HCT116 (cell line): ENCODE measurements around the gene MBTD1. TPM values are rescaled to one million over a fixed set of nuclear protein-coding genes. Genes with fewer than 3 reads are reported as not detected.

ENCODE experiments used
- ATAC-seq: fragments of 200-7000 bp; cut with Tn5 transposase; 2 replicates; pipeline ENCODE4 v1.9.1; 2020; ENCODE audit warnings: mild to moderate bottlenecking, moderate library complexity
- BruUV-seq: library from RNA; stranded (reverse); fragments of 400-500 nt; replicated peaks from 2 replicates; lab custom pipeline; 2021; lab: Mats Ljungman, UMichigan
- CTCF ChIA-PET: fragments of 300-600 bp; sonication (Branson Sonifier 250); formaldehyde crosslinking; loops from one replicate; lab custom pipeline; 2021; ENCODE audit warnings: antibody characterized with exemption; lab: Charles Lee
- POLR2A ChIA-PET: fragments of 300-600, 350-600 bp; sonication (Branson Sonifier 250); formaldehyde crosslinking; loops from one replicate; lab custom pipeline; 2021; ENCODE audit warnings: antibody characterized with exemption; lab: Charles Lee
- RAD21 ChIA-PET, 2 experiments: fragments of 300-600 bp; sonication (Branson Sonifier 250); formaldehyde crosslinking; loops; one replicate each; lab custom pipeline; 2023; ENCODE audit warnings: low total read pairs in 2 of 2; ENCODE audit not compliant: uncharacterized antibody in 2 of 2, unreplicated experiment in 2 of 2, low non-redundant PET in 1 of 2; lab: Charles Lee
- DNase-seq: peaks from one replicate; pipeline ENCODE4 v3.0.0-alpha.2; 2010; ENCODE audit warnings: low read depth, low spot score
- H2AFZ ChIP-seq: fragments of 200-600 bp; shearing (Covaris generic), sonication (generic); 2 replicates; pipeline ENCODE4 v1.6.1; 2017; ENCODE audit warnings: low read depth, mixed run types, mixed read lengths, antibody characterized with exemption, low read length; ENCODE audit not compliant: poor library complexity, severe bottlenecking
- H3K27ac ChIP-seq: 2 replicates; pipeline ENCODE4 v1.5.1; 2012; ENCODE audit warnings: low read depth, low read length
- H3K27me3 ChIP-seq: fragments of 200-600 bp; sonication (generic); 2 replicates; pipeline ENCODE4 v1.6.1; 2016; ENCODE audit warnings: mixed run types, low read length, mixed read lengths; ENCODE audit not compliant: insufficient read depth
- H3K36me3 ChIP-seq, 2 experiments: fragments of 200-500 bp in 1 of 2; fragments of 200-600 bp in 1 of 2; sonication (Bioruptor generic) in 1 of 2; sonication (generic) in 1 of 2; 2 replicates each; pipeline versions ENCODE4 v1.5.1 to v1.6.1; 2014 to 2016; ENCODE audit warnings: low read length in 2 of 2, inconsistent platforms in 1 of 2, mixed read lengths in 1 of 2, mixed run types in 1 of 2; ENCODE audit not compliant: insufficient read depth in 2 of 2, control insufficient read depth in 1 of 2
- H3K4me1 ChIP-seq, 2 experiments: fragments of 200-600 bp in 1 of 2; sonication (generic) in 1 of 2; 2 replicates each; pipeline versions ENCODE4 v1.5.1 to v1.6.1; 2012 to 2017; ENCODE audit warnings: low read length in 2 of 2, inconsistent platforms in 1 of 2, mild to moderate bottlenecking in 1 of 2, mixed read lengths in 1 of 2, mixed run types in 1 of 2, moderate library complexity in 1 of 2; ENCODE audit not compliant: insufficient read depth in 2 of 2, control insufficient read depth in 1 of 2
- H3K4me2 ChIP-seq: fragments of 200-600 bp; sonication (generic); 2 replicates; pipeline ENCODE4 v1.6.1; 2017; ENCODE audit warnings: mixed run types, low read length, mixed read lengths
- H3K4me3 ChIP-seq, 2 experiments: fragments of 200-600 bp in 1 of 2; sonication (generic) in 1 of 2; replicated peaks in 1 of 2; 2 replicates each; pipeline ENCODE4 v1.5.1; 2011 to 2016; ENCODE audit warnings: low read length in 2 of 2, control low read depth in 1 of 2, low read depth in 1 of 2, mild to moderate bottlenecking in 1 of 2, mixed read lengths in 1 of 2, mixed run types in 1 of 2
- H3K79me2 ChIP-seq: fragments of 200-600 bp; sonication (generic); 2 replicates; pipeline ENCODE4 v1.6.1; 2017; ENCODE audit warnings: mild to moderate bottlenecking, mixed run types, low read length, moderate library complexity, mixed read lengths; ENCODE audit not compliant: insufficient read depth
- H3K9ac ChIP-seq: fragments of 200-600 bp; sonication (generic); 2 replicates; pipeline ENCODE4 v1.6.1; 2016; ENCODE audit warnings: low read length, mixed read lengths
- H3K9me2 ChIP-seq: fragments of 200-600 bp; sonication (generic), shearing (Covaris generic); 2 replicates; pipeline ENCODE4 v1.6.1; 2017; ENCODE audit warnings: mixed run types, mild to moderate bottlenecking, moderate library complexity; ENCODE audit not compliant: insufficient read depth
- H3K9me3 ChIP-seq, 2 experiments: fragments of 200-500 bp in 1 of 2; fragments of 200-600 bp in 1 of 2; sonication (Bioruptor generic) in 1 of 2; sonication (generic) in 1 of 2; 2 replicates each; pipeline ENCODE4 v1.6.1; 2014 to 2017; ENCODE audit warnings: low read length in 2 of 2, mixed read lengths in 2 of 2, inconsistent platforms in 1 of 2, low read depth in 1 of 2, mild to moderate bottlenecking in 1 of 2, mixed run types in 1 of 2, moderate library complexity in 1 of 2; ENCODE audit not compliant: control insufficient read depth in 1 of 2, insufficient read depth in 1 of 2
- H4K20me1 ChIP-seq: fragments of 200-600 bp; sonication (generic), shearing (Covaris generic); 2 replicates; pipeline ENCODE4 v1.6.1; 2017; ENCODE audit warnings: mixed run types, mild to moderate bottlenecking, moderate library complexity; ENCODE audit not compliant: insufficient read depth
- ATF3 ChIP-seq: IDR thresholded peaks from 2 replicates; pipeline ENCODE4 v1.6.1; 2012
- CBX3 ChIP-seq: IDR thresholded peaks from 2 replicates; pipeline ENCODE4 v1.6.1; 2012; ENCODE audit warnings: low read depth
- CTCF ChIP-seq, 3 experiments: fragments of 200-600 bp in 1 of 3; sonication (generic) in 1 of 3; IDR thresholded peaks in 2 of 3; conservative IDR thresholded peaks in 1 of 3; 2 replicates each; pipeline ENCODE4 v1.5.1; 2012 to 2017; ENCODE audit warnings: low read depth in 2 of 3, low read length in 2 of 3, antibody characterized with exemption in 1 of 3, borderline replicate concordance in 1 of 3, control low read depth in 1 of 3, mild to moderate bottlenecking in 1 of 3, mixed read lengths in 1 of 3, mixed run types in 1 of 3, moderate library complexity in 1 of 3; ENCODE audit not compliant: insufficient read depth in 1 of 3
- ELF1 ChIP-seq: IDR thresholded peaks from 2 replicates; pipeline ENCODE4 v1.6.1; 2012; ENCODE audit warnings: low read depth, borderline replicate concordance
- JUND ChIP-seq: IDR thresholded peaks from 2 replicates; pipeline ENCODE4 v1.6.1; 2012
- RAD21 ChIP-seq: IDR thresholded peaks from 2 replicates; pipeline ENCODE4 v1.6.1; 2012; ENCODE audit warnings: low read depth, mild to moderate bottlenecking
- SP1 ChIP-seq: IDR thresholded peaks from 2 replicates; pipeline ENCODE4 v1.6.1; 2012; ENCODE audit warnings: low read depth
- TCF7L2 ChIP-seq: IDR thresholded peaks from 2 replicates; pipeline ENCODE4 v1.7.0; 2011; ENCODE audit warnings: borderline replicate concordance, inconsistent platforms; ENCODE audit not compliant: insufficient read depth, insufficient read length; ENCODE audit errors: extremely low read depth
- YY1 ChIP-seq: IDR thresholded peaks from 2 replicates; pipeline ENCODE4 v1.6.1; 2011; ENCODE audit warnings: low read length, low read depth, moderate library complexity, mild to moderate bottlenecking; ENCODE audit not compliant: insufficient replicate concordance; ENCODE audit errors: extremely low read depth
- ZFX ChIP-seq: fragments of 450-650 bp; IDR thresholded peaks from 2 replicates; pipeline ENCODE4 v1.6.1; 2017
- ZNF274 ChIP-seq: fragments of 200-500 bp; sonication (Bioruptor generic); IDR thresholded peaks from 2 replicates; pipeline ENCODE4 v1.6.1; 2014; ENCODE audit warnings: mild to moderate bottlenecking, low read depth, low read length, inconsistent platforms
- intact Hi-C: fragments of 100-400 bp; cut with micrococcal nuclease; formaldehyde crosslinking; loops from 2 replicates; pipeline ENCODE4 v1.10.0; 2022
- total RNA-seq: library from RNA; stranded (reverse); gene quantifications from one replicate; pipeline ENCODE4 v1.2.1, GENCODE V29; 2021; ENCODE audit not compliant: unreplicated experiment
- TF ChIP-seq, protein P1 (sequence below): IDR thresholded peaks from 2 replicates; pipeline ENCODE4 v1.6.1; 2011; ENCODE audit warnings: mild to moderate bottlenecking, low read length, moderate library complexity; ENCODE audit not compliant: insufficient replicate concordance; ENCODE audit errors: extremely low read depth
- TF ChIP-seq, protein P2 (sequence below): IDR thresholded peaks from 2 replicates; pipeline ENCODE4 v1.6.1; 2012
- TF ChIP-seq, protein P3 (sequence below): IDR thresholded peaks from 2 replicates; pipeline ENCODE4 v1.6.1; 2012; ENCODE audit warnings: low read depth

The MBTD1 gene
- total RNA-seq, 1 experiment from 2014 or later: 27.3 TPM

DNA sequence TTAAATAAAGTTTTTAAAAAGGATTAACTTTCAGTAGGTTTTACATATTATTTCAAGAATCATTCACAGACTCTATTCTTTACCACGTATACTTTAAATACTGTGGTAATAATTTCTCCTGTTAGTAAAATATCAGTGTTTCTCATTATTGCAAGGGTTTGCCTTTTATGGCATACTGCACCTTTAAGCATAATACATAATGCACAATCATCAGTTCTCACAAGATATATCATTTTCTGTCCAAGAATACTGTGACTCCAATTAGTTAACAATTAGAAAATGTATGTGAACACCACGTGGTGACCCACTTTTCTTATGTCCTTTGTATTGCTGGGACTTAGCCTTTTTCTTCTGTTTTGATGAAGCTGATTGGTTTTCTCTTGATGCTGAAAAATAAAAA lies 68.0 kb downstream of the MBTD1 start:
- ChIA-PET POLR2A (no interaction called here), RAD21 (no interaction called here), CTCF (no interaction called here)
- no peak overlapping the region for H3K4me2 ChIP-seq
- BruUV-seq: no TSS peak
- no peak overlapping the region for H3K4me3 ChIP-seq
- no peaks in the 10 kb centered on the region for H3K79me2 ChIP-seq
- no peak overlapping the region for H3K27ac ChIP-seq
- no peak overlapping the region for H2AFZ ChIP-seq
- DNase-seq (no peak), ATAC-seq (no peak)
- intact Hi-C loops: no loop called here
- H3K9me2 ChIP-seq: no peaks in the 10 kb centered on the region
- H3K9me3 ChIP-seq: no peaks in the 10 kb centered on the region
- H3K9ac ChIP-seq: no peak overlapping the region
- TF ChIP-seq, protein P1, sequence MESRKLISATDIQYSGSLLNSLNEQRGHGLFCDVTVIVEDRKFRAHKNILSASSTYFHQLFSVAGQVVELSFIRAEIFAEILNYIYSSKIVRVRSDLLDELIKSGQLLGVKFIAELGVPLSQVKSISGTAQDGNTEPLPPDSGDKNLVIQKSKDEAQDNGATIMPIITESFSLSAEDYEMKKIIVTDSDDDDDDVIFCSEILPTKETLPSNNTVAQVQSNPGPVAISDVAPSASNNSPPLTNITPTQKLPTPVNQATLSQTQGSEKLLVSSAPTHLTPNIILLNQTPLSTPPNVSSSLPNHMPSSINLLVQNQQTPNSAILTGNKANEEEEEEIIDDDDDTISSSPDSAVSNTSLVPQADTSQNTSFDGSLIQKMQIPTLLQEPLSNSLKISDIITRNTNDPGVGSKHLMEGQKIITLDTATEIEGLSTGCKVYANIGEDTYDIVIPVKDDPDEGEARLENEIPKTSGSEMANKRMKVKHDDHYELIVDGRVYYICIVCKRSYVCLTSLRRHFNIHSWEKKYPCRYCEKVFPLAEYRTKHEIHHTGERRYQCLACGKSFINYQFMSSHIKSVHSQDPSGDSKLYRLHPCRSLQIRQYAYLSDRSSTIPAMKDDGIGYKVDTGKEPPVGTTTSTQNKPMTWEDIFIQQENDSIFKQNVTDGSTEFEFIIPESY: no peak
- TF ChIP-seq RAD21: no peak
- TF ChIP-seq CBX3: no peak
- TF ChIP-seq ELF1: no peak
- TF ChIP-seq, protein P2, sequence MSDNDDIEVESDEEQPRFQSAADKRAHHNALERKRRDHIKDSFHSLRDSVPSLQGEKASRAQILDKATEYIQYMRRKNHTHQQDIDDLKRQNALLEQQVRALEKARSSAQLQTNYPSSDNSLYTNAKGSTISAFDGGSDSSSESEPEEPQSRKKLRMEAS: no peak
- no peak for TF ChIP-seq CTCF (IDR thresholded peaks at IDR 0.05 in 2 of 3, conservative IDR thresholded peaks at IDR 0.05 in 1 of 3; ENCODE audit: borderline replicate concordance in 1 of 3, insufficient read depth in 1 of 3, low read depth in 2 of 3, low read length in 2 of 3)
- TF ChIP-seq ZNF274: no peak
- TF ChIP-seq, protein P3, sequence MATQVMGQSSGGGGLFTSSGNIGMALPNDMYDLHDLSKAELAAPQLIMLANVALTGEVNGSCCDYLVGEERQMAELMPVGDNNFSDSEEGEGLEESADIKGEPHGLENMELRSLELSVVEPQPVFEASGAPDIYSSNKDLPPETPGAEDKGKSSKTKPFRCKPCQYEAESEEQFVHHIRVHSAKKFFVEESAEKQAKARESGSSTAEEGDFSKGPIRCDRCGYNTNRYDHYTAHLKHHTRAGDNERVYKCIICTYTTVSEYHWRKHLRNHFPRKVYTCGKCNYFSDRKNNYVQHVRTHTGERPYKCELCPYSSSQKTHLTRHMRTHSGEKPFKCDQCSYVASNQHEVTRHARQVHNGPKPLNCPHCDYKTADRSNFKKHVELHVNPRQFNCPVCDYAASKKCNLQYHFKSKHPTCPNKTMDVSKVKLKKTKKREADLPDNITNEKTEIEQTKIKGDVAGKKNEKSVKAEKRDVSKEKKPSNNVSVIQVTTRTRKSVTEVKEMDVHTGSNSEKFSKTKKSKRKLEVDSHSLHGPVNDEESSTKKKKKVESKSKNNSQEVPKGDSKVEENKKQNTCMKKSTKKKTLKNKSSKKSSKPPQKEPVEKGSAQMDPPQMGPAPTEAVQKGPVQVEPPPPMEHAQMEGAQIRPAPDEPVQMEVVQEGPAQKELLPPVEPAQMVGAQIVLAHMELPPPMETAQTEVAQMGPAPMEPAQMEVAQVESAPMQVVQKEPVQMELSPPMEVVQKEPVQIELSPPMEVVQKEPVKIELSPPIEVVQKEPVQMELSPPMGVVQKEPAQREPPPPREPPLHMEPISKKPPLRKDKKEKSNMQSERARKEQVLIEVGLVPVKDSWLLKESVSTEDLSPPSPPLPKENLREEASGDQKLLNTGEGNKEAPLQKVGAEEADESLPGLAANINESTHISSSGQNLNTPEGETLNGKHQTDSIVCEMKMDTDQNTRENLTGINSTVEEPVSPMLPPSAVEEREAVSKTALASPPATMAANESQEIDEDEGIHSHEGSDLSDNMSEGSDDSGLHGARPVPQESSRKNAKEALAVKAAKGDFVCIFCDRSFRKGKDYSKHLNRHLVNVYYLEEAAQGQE: no peak
- TF ChIP-seq ZFX: no peak
- no peak for TF ChIP-seq YY1
- TF ChIP-seq ATF3: no peak
- TF ChIP-seq SP1: no peak
- no peak for TF ChIP-seq TCF7L2
- no peak for TF ChIP-seq JUND
- H4K20me1 ChIP-seq: no peaks in the 10 kb centered on the region
- no peaks in the 10 kb centered on the region for H3K4me1 ChIP-seq
- no peaks in the 10 kb centered on the region for H3K27me3 ChIP-seq
- H3K36me3 ChIP-seq: peaks cover 37 to 55% of the 10 kb centered on the region in 2 experiments
